Measurements from ENCODE around the gene HSD11B1.

The HSD11B1 gene

DNA sequence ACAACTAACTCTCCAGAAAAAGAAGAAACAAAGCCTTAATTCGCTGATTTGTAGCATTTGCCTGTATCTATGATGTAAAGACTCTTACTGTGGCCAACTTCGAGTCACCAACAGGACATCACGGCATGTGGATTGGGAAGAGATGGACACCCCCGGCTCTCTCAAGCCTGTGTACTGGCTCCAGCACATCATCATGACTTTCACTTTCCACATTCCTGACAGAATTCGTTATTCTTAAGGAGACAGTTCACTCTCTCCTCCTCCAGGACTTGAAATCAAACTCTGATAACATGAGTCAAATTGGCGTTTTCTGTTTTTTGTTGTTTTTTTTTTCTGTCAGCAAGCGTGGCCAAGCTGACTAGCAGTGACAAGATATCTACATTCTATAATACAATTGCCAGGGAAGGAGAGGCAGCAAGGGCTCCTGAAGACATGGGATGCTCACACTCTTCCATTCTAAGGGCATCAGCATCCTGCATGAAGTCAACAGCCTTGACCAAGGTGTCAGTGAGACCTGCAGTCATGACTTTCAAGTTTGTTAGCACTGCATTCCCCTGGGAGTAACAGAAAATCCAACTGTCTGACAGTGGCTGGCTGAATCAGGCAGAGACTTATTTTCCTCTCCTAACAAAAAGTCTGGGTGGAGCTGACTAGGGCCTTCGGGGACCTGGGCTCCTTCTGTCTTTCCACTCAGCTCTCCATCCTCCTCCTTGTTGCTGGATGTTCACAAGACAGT is 37.9 kb downstream of the HSD11B1 start:
- Histone ChIP-seq H3K27me3 (replicated peaks in 2 of 5; ENCODE audit: control insufficient read depth in 4 of 5, insufficient read depth in 5 of 5, low read length in 4 of 5) (no peaks in the 10 kb centered on the region), H3K36me3 (ENCODE audit: control insufficient read depth in 4 of 4, insufficient read depth in 4 of 4, low read length in 3 of 4) (no peaks in the 10 kb centered on the region), H3K9me3 (ENCODE audit: control extremely low read depth in 1 of 5, control insufficient read depth in 4 of 5, insufficient read depth in 2 of 5, low read depth in 1 of 5, low read length in 4 of 5) (no peaks in the 10 kb centered on the region), H3K27ac (ENCODE audit: insufficient read depth in 1 of 2, low read depth in 1 of 2, low read length in 2 of 2, poor library complexity in 1 of 2, severe bottlenecking in 2 of 2) (no peak overlapping the region), H3K4me3 (ENCODE audit: control insufficient read depth in 1 of 7, extremely low read depth in 1 of 7, insufficient read depth in 4 of 7, low read depth in 2 of 7, low read length in 6 of 7) (no peak overlapping the region), H3K4me1 (ENCODE audit: control extremely low read depth in 1 of 4, control insufficient read depth in 4 of 4, insufficient read depth in 4 of 4, low read length in 3 of 4) (peaks cover 0 to 7% (median 2%) of the 10 kb centered on the region in 4 experiments)
- POLR2A ChIA-PET = no interaction called here
- DNase-seq = no peak
- CTCF ChIA-PET = interaction anchor here (1.1 kb wide), 1 partner anchor 8 kb away, joined by 3 read pairs; no protein-coding TSS in a partner anchor
- 87% methylated on average over 5 of the region's 8 CpGs for WGBS (ENCODE audit: insufficient coverage)

DNA sequence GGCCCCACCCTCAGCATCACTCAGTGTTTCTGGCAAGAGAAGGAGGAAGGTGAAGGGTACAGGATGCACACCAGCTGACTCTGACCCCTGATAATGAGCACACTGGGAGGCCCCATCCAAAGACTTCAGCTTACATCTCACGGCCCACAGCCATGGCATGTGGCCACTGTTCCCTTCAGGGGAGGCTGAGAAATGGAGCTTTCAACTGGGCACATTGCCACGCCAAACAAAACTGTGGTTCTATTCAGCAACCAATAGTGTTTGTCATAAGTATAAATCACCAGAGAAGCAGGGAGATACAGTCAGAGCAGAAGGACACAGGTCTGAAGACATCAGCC is 38.5 kb downstream of the HSD11B1 start:
- peaks cover 0 to 12% (median 6%) of the 10 kb centered on the region in 4 experiments for H3K4me1 ChIP-seq (ENCODE audit: control extremely low read depth in 1 of 4, control insufficient read depth in 4 of 4, insufficient read depth in 4 of 4, low read length in 3 of 4)
- POLR2A ChIA-PET = no interaction called here
- DNase-seq = no peak

DNA sequence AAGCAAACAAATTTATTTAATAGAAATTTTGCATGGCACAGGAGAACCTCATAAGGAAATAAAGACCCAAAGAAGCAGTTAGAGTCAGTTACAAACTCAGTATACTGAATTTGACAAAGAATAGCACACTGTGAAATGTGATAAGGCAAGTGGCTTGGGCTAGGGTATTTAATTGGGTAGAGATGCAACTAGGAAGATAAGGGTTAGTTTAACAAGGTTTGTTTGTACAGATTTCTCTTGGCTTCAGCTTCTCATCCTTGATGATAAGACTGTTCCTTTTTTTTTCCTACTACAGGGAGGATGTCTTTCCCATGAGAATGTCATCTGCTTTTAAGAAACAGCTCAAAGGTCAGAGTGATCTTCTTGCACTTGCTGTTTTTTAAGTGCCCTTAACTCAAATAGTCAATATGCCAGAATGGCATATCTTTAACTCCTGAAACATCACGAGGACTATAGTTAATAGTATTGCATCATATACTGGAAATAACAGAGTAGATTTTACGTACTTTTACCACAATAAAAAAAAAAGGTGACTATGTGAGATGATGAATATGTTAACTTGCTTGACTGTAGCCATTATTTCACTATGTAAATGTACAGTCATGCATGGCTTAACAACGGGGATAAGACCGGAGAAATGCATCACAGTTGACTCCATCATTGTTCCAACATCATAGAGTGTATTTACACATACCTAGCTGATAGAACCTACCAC is 42.0 kb downstream of the HSD11B1 start:
- no peaks in the 10 kb centered on the region for H3K9me3 ChIP-seq (ENCODE audit: control extremely low read depth in 1 of 5, control insufficient read depth in 4 of 5, insufficient read depth in 2 of 5, low read depth in 1 of 5, low read length in 4 of 5)
- H3K4me3 ChIP-seq (ENCODE audit: control insufficient read depth in 1 of 7, extremely low read depth in 1 of 7, insufficient read depth in 4 of 7, low read depth in 2 of 7, low read length in 6 of 7) = no peak overlapping the region
- no peak overlapping the region for H3K27ac ChIP-seq (ENCODE audit: insufficient read depth in 1 of 2, low read depth in 1 of 2, low read length in 2 of 2, poor library complexity in 1 of 2, severe bottlenecking in 2 of 2)
- POLR2A ChIA-PET = no interaction called here
- H3K4me1 ChIP-seq (ENCODE audit: control extremely low read depth in 1 of 4, control insufficient read depth in 4 of 4, insufficient read depth in 4 of 4, low read length in 3 of 4) = peaks cover 0 to 25% (median 15%) of the 10 kb centered on the region in 4 experiments
- 94% methylated on average over 2 of the region's 4 CpGs for WGBS (ENCODE audit: insufficient coverage)
- DNase-seq = peak in 2 of 3 donors; percentile 15 to 40
- CTCF ChIA-PET = interaction anchor here (0.5 to 1.8 kb wide), 14 partner anchors 9 to 177 kb away, joined by 3 to 5 read pairs (median 3); partner anchors contain the start of gene TRAF3IP3
- no peaks in the 10 kb centered on the region for H3K36me3 ChIP-seq (ENCODE audit: control insufficient read depth in 4 of 4, insufficient read depth in 4 of 4, low read length in 3 of 4)
- no peaks in the 10 kb centered on the region for H3K27me3 ChIP-seq (replicated peaks in 2 of 5; ENCODE audit: control insufficient read depth in 4 of 5, insufficient read depth in 5 of 5, low read length in 4 of 5)

More for the DNA sequence above, 38.5 kb downstream of the HSD11B1 start:
- Histone ChIP-seq H3K27me3 (replicated peaks in 2 of 5; ENCODE audit: control insufficient read depth in 4 of 5, insufficient read depth in 5 of 5, low read length in 4 of 5) (no peaks in the 10 kb centered on the region), H3K9me3 (ENCODE audit: control extremely low read depth in 1 of 5, control insufficient read depth in 4 of 5, insufficient read depth in 2 of 5, low read depth in 1 of 5, low read length in 4 of 5) (no peaks in the 10 kb centered on the region), H3K36me3 (ENCODE audit: control insufficient read depth in 4 of 4, insufficient read depth in 4 of 4, low read length in 3 of 4) (no peaks in the 10 kb centered on the region), H3K4me3 (ENCODE audit: control insufficient read depth in 1 of 7, extremely low read depth in 1 of 7, insufficient read depth in 4 of 7, low read depth in 2 of 7, low read length in 6 of 7) (no peak overlapping the region), H3K27ac (ENCODE audit: insufficient read depth in 1 of 2, low read depth in 1 of 2, low read length in 2 of 2, poor library complexity in 1 of 2, severe bottlenecking in 2 of 2) (no peak overlapping the region)
- CTCF ChIA-PET = interaction anchor here (1.1 kb wide), 1 partner anchor 8 kb away, joined by 3 read pairs; no protein-coding TSS in a partner anchor
- 67% methylated on average over 1 of the region's 2 CpGs for WGBS (ENCODE audit: insufficient coverage)

GRCh38 chr1:209747580-209748262 is 43.1 kb downstream of the HSD11B1 start:
- no peaks in the 10 kb centered on the region for H3K9me3 ChIP-seq (ENCODE audit: control extremely low read depth in 1 of 5, control insufficient read depth in 4 of 5, insufficient read depth in 2 of 5, low read depth in 1 of 5, low read length in 4 of 5)
- peak overlapping the region in 1 of 2 experiments; percentile 38 for H3K27ac ChIP-seq (ENCODE audit: insufficient read depth in 1 of 2, low read depth in 1 of 2, low read length in 2 of 2, poor library complexity in 1 of 2, severe bottlenecking in 2 of 2)
- POLR2A ChIA-PET = interaction anchor here (0.7 kb wide), 1 partner anchor 22 kb away, joined by 3 read pairs; no protein-coding TSS in a partner anchor
- CTCF ChIA-PET = interaction anchor here (0.6 to 3.2 kb wide), 17 partner anchors 9 to 183 kb away, joined by 3 to 28 read pairs (median 4); partner anchors contain the start of genes C1orf74 and LAMB3
- peak; percentile 85 to 88 (median 85) for DNase-seq
- H3K36me3 ChIP-seq (ENCODE audit: control insufficient read depth in 4 of 4, insufficient read depth in 4 of 4, low read length in 3 of 4) = no peaks in the 10 kb centered on the region
- H3K27me3 ChIP-seq (replicated peaks in 2 of 5; ENCODE audit: control insufficient read depth in 4 of 5, insufficient read depth in 5 of 5, low read length in 4 of 5) = no peaks in the 10 kb centered on the region
- peaks cover 5 to 34% (median 22%) of the 10 kb centered on the region in 4 experiments for H3K4me1 ChIP-seq (ENCODE audit: control extremely low read depth in 1 of 4, control insufficient read depth in 4 of 4, insufficient read depth in 4 of 4, low read length in 3 of 4)
- WGBS (ENCODE audit: insufficient coverage) = 18% methylated on average over 29 of the region's 37 CpGs
- peak overlapping the region; percentile 9 to 75 (median 52) for H3K4me3 ChIP-seq (ENCODE audit: control insufficient read depth in 1 of 7, extremely low read depth in 1 of 7, insufficient read depth in 4 of 7, low read depth in 2 of 7, low read length in 6 of 7)

GRCh38 chr1:209748620-209749019 is 44.0 kb downstream of the HSD11B1 start:
- no peaks in the 10 kb centered on the region for H3K36me3 ChIP-seq (ENCODE audit: control insufficient read depth in 4 of 4, insufficient read depth in 4 of 4, low read length in 3 of 4)
- no peaks in the 10 kb centered on the region for H3K27me3 ChIP-seq (replicated peaks in 2 of 5; ENCODE audit: control insufficient read depth in 4 of 5, insufficient read depth in 5 of 5, low read length in 4 of 5)
- no peaks in the 10 kb centered on the region for H3K9me3 ChIP-seq (ENCODE audit: control extremely low read depth in 1 of 5, control insufficient read depth in 4 of 5, insufficient read depth in 2 of 5, low read depth in 1 of 5, low read length in 4 of 5)
- DNase-seq = no peak
- H3K4me1 ChIP-seq (ENCODE audit: control extremely low read depth in 1 of 4, control insufficient read depth in 4 of 4, insufficient read depth in 4 of 4, low read length in 3 of 4) = peaks cover 5 to 34% (median 22%) of the 10 kb centered on the region in 4 experiments
- no peak overlapping the region for H3K4me3 ChIP-seq (ENCODE audit: control insufficient read depth in 1 of 7, extremely low read depth in 1 of 7, insufficient read depth in 4 of 7, low read depth in 2 of 7, low read length in 6 of 7)
- no peak overlapping the region for H3K27ac ChIP-seq (ENCODE audit: insufficient read depth in 1 of 2, low read depth in 1 of 2, low read length in 2 of 2, poor library complexity in 1 of 2, severe bottlenecking in 2 of 2)
- WGBS (ENCODE audit: insufficient coverage) = 79% methylated on average over 4 of the region's 4 CpGs
- CTCF ChIA-PET = interaction anchor here (0.7 to 3.2 kb wide), 14 partner anchors 8 to 140 kb away, joined by 3 to 28 read pairs (median 4); partner anchors contain the start of genes C1orf74 and LAMB3
- POLR2A ChIA-PET = interaction anchor here (0.7 kb wide), 1 partner anchor 21 kb away, joined by 3 read pairs; no protein-coding TSS in a partner anchor

DNA sequence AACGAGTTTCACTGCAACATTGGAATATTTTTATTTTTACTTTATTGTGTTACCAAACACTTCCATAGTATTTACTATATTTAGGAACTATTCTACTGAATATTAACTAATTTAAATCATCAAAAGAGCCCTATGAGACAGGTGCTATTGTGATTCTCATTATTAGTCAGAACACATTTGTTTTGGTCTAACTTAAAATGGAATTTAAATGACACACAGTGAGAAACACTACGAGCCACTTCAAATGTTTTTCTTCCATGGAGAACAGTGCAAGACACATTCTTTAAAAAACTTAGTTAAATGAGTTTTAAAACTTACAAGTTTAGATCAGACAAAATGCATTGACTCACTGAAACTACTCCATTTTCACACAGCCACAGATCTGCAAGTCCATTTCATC is 44.6 kb downstream of the HSD11B1 start:
- Histone ChIP-seq H3K36me3 (ENCODE audit: control insufficient read depth in 4 of 4, insufficient read depth in 4 of 4, low read length in 3 of 4) (no peaks in the 10 kb centered on the region), H3K4me3 (ENCODE audit: control insufficient read depth in 1 of 7, extremely low read depth in 1 of 7, insufficient read depth in 4 of 7, low read depth in 2 of 7, low read length in 6 of 7) (no peak overlapping the region), H3K27me3 (replicated peaks in 2 of 5; ENCODE audit: control insufficient read depth in 4 of 5, insufficient read depth in 5 of 5, low read length in 4 of 5) (no peaks in the 10 kb centered on the region), H3K4me1 (ENCODE audit: control extremely low read depth in 1 of 4, control insufficient read depth in 4 of 4, insufficient read depth in 4 of 4, low read length in 3 of 4) (peaks cover 5 to 34% (median 22%) of the 10 kb centered on the region in 4 experiments), H3K9me3 (ENCODE audit: control extremely low read depth in 1 of 5, control insufficient read depth in 4 of 5, insufficient read depth in 2 of 5, low read depth in 1 of 5, low read length in 4 of 5) (no peaks in the 10 kb centered on the region), H3K27ac (ENCODE audit: insufficient read depth in 1 of 2, low read depth in 1 of 2, low read length in 2 of 2, poor library complexity in 1 of 2, severe bottlenecking in 2 of 2) (no peak overlapping the region)
- CTCF ChIA-PET = interaction anchor here (1.0 to 3.2 kb wide), 7 partner anchors 19 to 103 kb away, joined by 3 to 28 read pairs (median 5); no protein-coding TSS in a partner anchor
- no CpG with 5 or more reads among the region's 2 CpGs for WGBS (ENCODE audit: insufficient coverage)
- DNase-seq = no peak
- POLR2A ChIA-PET = no interaction called here

All from common myeloid progenitor, CD34-positive (primary cell).